Body of pancreas (tissue), 4 donors: ENCODE measurements around the gene ASB18. TPM values are rescaled to one million over a fixed set of nuclear protein-coding genes. Genes with fewer than 3 reads are reported as not detected.
"Not testable (repeated sequence)": the region's sequence is repeated elsewhere in the genome, so short reads cannot be mapped to it uniquely, and the experiment has no call there.

Experiments used
- ATAC-seq: fragments of 150-250 bp; one replicate; pipeline ENCODE4 v1.9.1; 2016
- DNase-seq, 4 donors: peaks; one replicate each; pipeline ENCODE4 v3.0.0-alpha.2; 2019
- H3K27ac ChIP-seq, 4 donors: fragments of 200-600 bp; sonication (generic); 1 replicate in 3 of 4; 2 replicates in 1 of 4; pipeline versions ENCODE4 v1.5.1 to v1.6.1; 2016 to 2019; ENCODE audit warnings: mild to moderate bottlenecking in 1 of 4, mixed read lengths in 1 of 4, moderate library complexity in 1 of 4
- H3K27me3 ChIP-seq, 2 donors: fragments of 200-600 bp; sonication (generic); one replicate each; pipeline ENCODE4 v1.6.0; 2016; ENCODE audit warnings: mild to moderate bottlenecking in 1 of 2
- H3K36me3 ChIP-seq, 2 donors: fragments of 200-600 bp; sonication (generic); replicated peaks in 1 of 2; 2 replicates each; pipeline ENCODE4 v1.5.1; 2016; ENCODE audit warnings: low read depth in 2 of 2; ENCODE audit not compliant: insufficient read depth in 1 of 2
- H3K4me1 ChIP-seq: fragments of 200-600 bp; sonication (generic); one replicate; pipeline ENCODE4 v1.6.0; 2016
- H3K4me3 ChIP-seq, 2 donors: fragments of 200-600 bp; sonication (generic); 1 replicate in 1 of 2; 2 replicates in 1 of 2; pipeline ENCODE4 v1.5.1; 2016 to 2019
- H3K9me3 ChIP-seq, 3 donors: fragments of 200-600 bp; sonication (generic); 1 replicate in 2 of 3; 2 replicates in 1 of 3; pipeline ENCODE4 v1.5.1; 2016
- CTCF ChIP-seq, 7 experiments: fragments of 450-650 bp in 4 of 7; fragments of 200-600 bp in 3 of 7; sonication (generic) in 3 of 7; IDR thresholded peaks; one replicate each; pipeline ENCODE4 v1.5.1; 2016 to 2019; ENCODE audit warnings: antibody characterized with exemption in 7 of 7
- POLR2A ChIP-seq, 3 donors: fragments of 450-650 bp; IDR thresholded peaks; one replicate each; pipeline ENCODE4 v1.6.1; 2016; ENCODE audit warnings: antibody characterized with exemption in 3 of 3, mild to moderate bottlenecking in 2 of 3
- WGBS, 2 donors: methylation state at CpG; one replicate each; pipeline ENCODE4 v1.1.5; 2017; 5-methylcytosine and 5-hydroxymethylcytosine counted together
- intact Hi-C: fragments of 100-400 bp; cut with DNase I; formaldehyde crosslinking; loops from one replicate; pipeline ENCODE4 v1.15.1; 2023
- total RNA-seq, 2 donors: library from RNA; depleted of rRNA; stranded (reverse); fragments of >200 nt; gene quantifications; one replicate each; pipeline ENCODE4 v1.1.0, GENCODE V29; 2016

The ASB18 gene
- total RNA-seq, 2 donors from 2014 or later: not detected

GRCh38 chr2:236290742-236291425, 26.7 kb upstream of the ASB18 start:
- H3K4me1 ChIP-seq: no peaks in the 10 kb centered on the region
- 41 to 47% methylated on average over 9 of the region's 9 CpGs for WGBS, 2 donors
- DNase-seq (no peak), ATAC-seq (no peak)
- intact Hi-C loops: no loop called here
- H3K27ac ChIP-seq: no peak overlapping the region
- TF ChIP-seq POLR2A (IDR thresholded peaks at IDR 0.05) (no peak), CTCF (IDR thresholded peaks at IDR 0.05) (no peak)
- H3K27me3 ChIP-seq: no peaks in the 10 kb centered on the region
- no peaks in the 10 kb centered on the region for H3K36me3 ChIP-seq
- H3K4me3 ChIP-seq: no peak overlapping the region
- no peaks in the 10 kb centered on the region for H3K9me3 ChIP-seq

- 41 to 44% methylated on average over 7 to 9 of the region's 9 CpGs for WGBS, 2 donors
- Histone ChIP-seq H3K9me3 (no peaks in the 10 kb centered on the region), H3K4me1 (no peaks in the 10 kb centered on the region), H3K27me3 (no peaks in the 10 kb centered on the region), H3K27ac (no peak overlapping the region), H3K4me3 (no peak overlapping the region), H3K36me3 (no peaks in the 10 kb centered on the region)
- intact Hi-C loops: no loop called here
- DNase-seq (peak in 1 of 4 donors; percentile 9), ATAC-seq (no peak)
- TF ChIP-seq CTCF (IDR thresholded peaks at IDR 0.05) (no peak), POLR2A (IDR thresholded peaks at IDR 0.05) (no peak)
These were observed 25.7 kb upstream of the ASB18 start for GRCh38 chr2:236289766-236290462.

- intact Hi-C loops, DNase-seq, H3K36me3 ChIP-seq, H3K4me3 ChIP-seq, H3K9me3 ChIP-seq, H3K27ac ChIP-seq, H3K4me1 ChIP-seq, ATAC-seq, H3K27me3 ChIP-seq: not testable (repeated sequence)
- 7 to 15% methylated on average over 1 of the region's 1 CpG for WGBS, 2 donors
These were observed 24.2 kb upstream of the ASB18 start for GRCh38 chr2:236288373-236288772.

- intact Hi-C loops: no loop called here
- WGBS, 2 donors: 69 to 77% methylated on average over 6 of the region's 6 CpGs
- Histone ChIP-seq H3K27me3 (no peaks in the 10 kb centered on the region), H3K4me1 (no peaks in the 10 kb centered on the region), H3K4me3 (no peak overlapping the region), H3K9me3 (peaks cover 0 to 3% (median 0%) of the 10 kb centered on the region in 3 donors), H3K36me3 (no peaks in the 10 kb centered on the region), H3K27ac (no peak overlapping the region)
- no peak for ATAC-seq
- DNase-seq: no peak
- TF ChIP-seq POLR2A (IDR thresholded peaks at IDR 0.05): no peak
- no peak for TF ChIP-seq CTCF (IDR thresholded peaks at IDR 0.05)
These were observed 23.4 kb upstream of the ASB18 start for GRCh38 chr2:236287656-236288055.

GRCh38 chr2:236286873-236287545, 22.8 kb upstream of the ASB18 start:
- no peak for ATAC-seq
- 71 to 89% methylated on average over 7 of the region's 7 CpGs for WGBS, 2 donors
- no peaks in the 10 kb centered on the region for H3K36me3 ChIP-seq
- no peak for DNase-seq
- H3K27ac ChIP-seq: no peak overlapping the region
- no peaks in the 10 kb centered on the region for H3K27me3 ChIP-seq
- TF ChIP-seq POLR2A (IDR thresholded peaks at IDR 0.05): no peak
- TF ChIP-seq CTCF (IDR thresholded peaks at IDR 0.05): no peak
- H3K4me3 ChIP-seq: no peak overlapping the region
- intact Hi-C loops: no loop called here
- H3K9me3 ChIP-seq: peaks cover 0 to 3% (median 0%) of the 10 kb centered on the region in 3 donors
- no peaks in the 10 kb centered on the region for H3K4me1 ChIP-seq
